Measurements from ENCODE around the gene HRH1.

Gene HRH1

DNA sequence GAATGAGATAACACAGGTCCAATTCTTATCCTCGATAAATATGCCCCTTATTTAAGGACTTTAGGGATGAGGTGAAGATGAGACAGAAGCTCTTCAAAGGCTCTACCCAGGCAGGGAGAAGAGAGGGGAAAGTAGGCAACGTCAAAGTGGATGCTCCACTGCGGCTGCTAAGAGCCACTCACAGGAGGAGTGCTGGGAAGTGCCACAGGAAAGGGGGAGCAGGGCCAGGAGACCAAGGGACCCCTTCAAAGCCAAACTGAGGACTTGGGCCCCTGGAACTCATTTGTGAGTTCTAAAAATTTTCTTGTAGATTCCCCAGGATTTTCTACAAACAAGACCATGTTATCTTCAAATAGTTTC lies 70.6 kb downstream of the HRH1 start:
- H3K4me3 ChIP-seq (replicated peaks in 1 of 2; ENCODE audit: low read depth in 2 of 2, low read length in 2 of 2): peak overlapping the region in 1 of 2 donors; percentile 50

DNA sequence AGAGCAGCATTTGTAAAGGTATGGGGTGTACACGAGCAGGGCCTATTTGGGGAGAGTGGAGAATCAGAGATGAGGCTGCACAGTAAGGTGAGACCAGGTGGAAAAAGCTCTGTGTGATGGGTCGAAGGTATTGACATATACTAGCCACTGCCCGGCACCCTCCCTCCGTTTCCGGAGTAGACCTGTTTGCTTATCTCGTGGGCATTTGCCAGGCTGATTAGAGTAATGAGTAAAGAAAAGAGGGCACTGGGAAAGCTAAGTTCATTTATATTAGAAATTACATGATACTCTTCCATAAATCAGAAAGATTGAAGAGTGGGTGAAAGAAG lies 71.7 kb downstream of the HRH1 start:
- DNase-seq (ENCODE audit: low read depth in 2 of 2): no peak
- TF ChIP-seq, protein P1, sequence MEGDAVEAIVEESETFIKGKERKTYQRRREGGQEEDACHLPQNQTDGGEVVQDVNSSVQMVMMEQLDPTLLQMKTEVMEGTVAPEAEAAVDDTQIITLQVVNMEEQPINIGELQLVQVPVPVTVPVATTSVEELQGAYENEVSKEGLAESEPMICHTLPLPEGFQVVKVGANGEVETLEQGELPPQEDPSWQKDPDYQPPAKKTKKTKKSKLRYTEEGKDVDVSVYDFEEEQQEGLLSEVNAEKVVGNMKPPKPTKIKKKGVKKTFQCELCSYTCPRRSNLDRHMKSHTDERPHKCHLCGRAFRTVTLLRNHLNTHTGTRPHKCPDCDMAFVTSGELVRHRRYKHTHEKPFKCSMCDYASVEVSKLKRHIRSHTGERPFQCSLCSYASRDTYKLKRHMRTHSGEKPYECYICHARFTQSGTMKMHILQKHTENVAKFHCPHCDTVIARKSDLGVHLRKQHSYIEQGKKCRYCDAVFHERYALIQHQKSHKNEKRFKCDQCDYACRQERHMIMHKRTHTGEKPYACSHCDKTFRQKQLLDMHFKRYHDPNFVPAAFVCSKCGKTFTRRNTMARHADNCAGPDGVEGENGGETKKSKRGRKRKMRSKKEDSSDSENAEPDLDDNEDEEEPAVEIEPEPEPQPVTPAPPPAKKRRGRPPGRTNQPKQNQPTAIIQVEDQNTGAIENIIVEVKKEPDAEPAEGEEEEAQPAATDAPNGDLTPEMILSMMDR (IDR thresholded peaks at IDR 0.05; ENCODE audit: low read depth, low read length): no peak
- peak overlapping the region; percentile 13 to 50 for H3K4me3 ChIP-seq (replicated peaks in 1 of 2; ENCODE audit: low read depth in 2 of 2, low read length in 2 of 2)

More for the DNA sequence above, 70.6 kb downstream of the HRH1 start:
- TF ChIP-seq, protein P1 (IDR thresholded peaks at IDR 0.05; ENCODE audit: low read depth, low read length): no peak
- DNase-seq (ENCODE audit: low read depth in 2 of 2): no peak

DNA sequence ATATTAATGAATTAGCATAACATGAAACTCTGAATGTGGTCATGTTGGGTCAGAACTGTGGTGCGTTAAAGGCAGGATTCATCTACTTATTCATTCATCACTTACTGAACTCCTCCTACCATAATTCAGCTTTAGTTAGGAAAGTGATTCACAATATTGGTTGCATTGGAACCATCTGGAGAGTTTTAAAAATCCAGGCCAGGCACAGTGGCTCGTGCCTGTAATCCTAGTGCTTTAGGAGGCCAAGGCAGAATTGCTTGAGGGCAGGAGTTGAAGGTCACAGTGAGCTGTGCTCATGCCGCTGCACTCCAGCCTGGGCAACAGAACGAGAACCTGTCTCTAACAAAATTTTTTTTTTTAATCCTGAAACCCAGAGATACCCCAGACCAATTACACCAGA lies 73.7 kb downstream of the HRH1 start:
- H3K4me3 ChIP-seq (replicated peaks in 1 of 2; ENCODE audit: low read depth in 2 of 2, low read length in 2 of 2): no peak overlapping the region
- no peak for DNase-seq (ENCODE audit: low read depth in 2 of 2)

DNA sequence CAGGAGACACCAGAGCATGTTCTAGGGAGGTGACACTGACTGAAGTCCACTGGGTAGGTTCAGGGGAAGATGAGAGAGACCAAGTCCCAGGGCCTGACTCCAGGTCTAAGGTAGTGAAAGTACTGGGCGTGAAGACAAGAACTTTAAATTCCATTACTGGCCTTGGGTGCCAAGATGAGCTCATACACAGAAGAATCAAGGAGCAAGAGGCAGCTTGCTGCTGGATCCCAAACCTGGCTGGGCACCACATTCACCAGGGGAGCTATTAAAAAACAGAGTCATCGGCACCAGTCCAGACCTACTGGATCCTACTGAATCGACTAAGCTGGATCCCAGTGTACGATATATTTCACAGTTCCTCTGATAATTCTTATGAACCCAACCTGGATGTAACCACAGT lies 75.8 kb downstream of the HRH1 start:
- no peak overlapping the region for H3K4me3 ChIP-seq (replicated peaks in 1 of 2; ENCODE audit: low read depth in 2 of 2, low read length in 2 of 2)
- TF ChIP-seq, protein P1 (IDR thresholded peaks at IDR 0.05; ENCODE audit: low read depth, low read length): no peak
- DNase-seq (ENCODE audit: low read depth in 2 of 2): no peak

More for the DNA sequence above, 73.7 kb downstream of the HRH1 start:
- TF ChIP-seq, protein P1 (IDR thresholded peaks at IDR 0.05; ENCODE audit: low read depth, low read length): no peak

DNA sequence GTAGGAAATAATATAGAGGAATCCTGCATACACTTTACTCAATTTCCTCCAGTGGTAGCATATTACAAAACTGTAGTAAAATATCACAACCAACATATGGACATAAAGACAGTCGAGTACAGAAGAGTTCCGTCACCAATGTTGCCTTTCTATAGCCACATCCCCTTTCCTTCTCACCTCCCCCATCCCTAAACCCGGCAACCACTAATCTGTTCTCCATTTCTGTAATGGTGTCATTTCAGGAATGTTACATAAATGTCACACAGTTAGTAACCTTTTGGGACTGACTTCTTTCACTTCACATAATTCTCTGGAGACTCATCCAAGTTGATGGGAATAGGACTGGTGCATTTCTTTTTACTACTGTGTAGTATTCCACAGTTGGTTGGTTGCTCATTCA lies 76.5 kb downstream of the HRH1 start:
- no peak for DNase-seq (ENCODE audit: low read depth in 2 of 2)
- no peak overlapping the region for H3K4me3 ChIP-seq (replicated peaks in 1 of 2; ENCODE audit: low read depth in 2 of 2, low read length in 2 of 2)
- TF ChIP-seq, protein P1 (IDR thresholded peaks at IDR 0.05; ENCODE audit: low read depth, low read length): no peak

DNA sequence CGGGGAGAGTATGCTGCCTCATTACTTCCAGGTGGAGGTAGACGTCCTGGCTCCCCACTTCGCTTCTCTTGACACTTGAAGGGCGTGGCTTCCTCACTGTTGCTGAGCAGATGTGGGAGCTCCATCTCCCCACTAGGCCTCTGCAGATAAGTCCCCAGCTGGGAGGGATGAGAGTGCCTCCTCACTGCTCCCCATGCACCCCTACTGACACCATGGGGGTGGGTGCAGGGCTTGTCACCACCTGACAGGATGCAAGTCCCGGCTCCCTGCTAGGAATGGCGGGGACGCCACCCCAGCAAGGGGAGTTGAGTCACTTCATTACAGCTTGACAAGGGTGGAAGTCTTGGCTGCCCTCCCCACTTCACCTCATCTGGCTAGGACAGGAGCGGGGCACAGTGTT lies 81.1 kb downstream of the HRH1 start:
- no peak overlapping the region for H3K4me3 ChIP-seq (replicated peaks in 1 of 2; ENCODE audit: low read depth in 2 of 2, low read length in 2 of 2)
- TF ChIP-seq, protein P1 (IDR thresholded peaks at IDR 0.05; ENCODE audit: low read depth, low read length): no peak

More for the DNA sequence above, 81.1 kb downstream of the HRH1 start:
- DNase-seq (ENCODE audit: low read depth in 2 of 2): no peak

Measured in cardiac fibroblast (primary cell).